GM21529 (cell line): Measurements from ENCODE around the gene ADAMTSL3.
A peak's percentile ranks its signal among the peaks of the same experiment; 100 is the strongest.
"Not testable (repeated sequence)": the region's sequence is repeated elsewhere in the genome, so short reads cannot be mapped to it uniquely, and the experiment has no call there.

Experiments
- ATAC-seq: cut with Tn5 transposase; IDR thresholded peaks from one replicate; pipeline ENCODE4 v1.9.1; 2021; ENCODE audit not compliant: unreplicated experiment

ADAMTSL3 gene

DNA sequence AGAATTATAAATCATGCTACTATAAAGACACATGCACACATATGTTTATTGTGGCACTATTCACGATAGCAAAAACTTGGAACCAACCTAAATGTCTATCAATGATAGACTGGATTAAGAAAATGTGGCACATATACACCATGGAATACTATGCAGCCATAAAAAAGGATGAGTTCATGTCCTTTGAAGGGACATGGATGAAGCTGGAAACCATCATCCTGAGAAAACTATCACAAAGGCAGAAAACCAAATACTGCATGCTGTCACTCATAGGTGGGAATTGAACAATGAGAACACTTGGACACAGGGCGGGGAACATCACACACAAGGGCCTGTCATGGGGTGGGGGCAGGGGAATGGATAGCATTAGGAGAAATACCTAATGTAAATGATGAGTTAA is 424.1 kb downstream of the ADAMTSL3 start:
- ATAC-seq = not testable (repeated sequence)

DNA sequence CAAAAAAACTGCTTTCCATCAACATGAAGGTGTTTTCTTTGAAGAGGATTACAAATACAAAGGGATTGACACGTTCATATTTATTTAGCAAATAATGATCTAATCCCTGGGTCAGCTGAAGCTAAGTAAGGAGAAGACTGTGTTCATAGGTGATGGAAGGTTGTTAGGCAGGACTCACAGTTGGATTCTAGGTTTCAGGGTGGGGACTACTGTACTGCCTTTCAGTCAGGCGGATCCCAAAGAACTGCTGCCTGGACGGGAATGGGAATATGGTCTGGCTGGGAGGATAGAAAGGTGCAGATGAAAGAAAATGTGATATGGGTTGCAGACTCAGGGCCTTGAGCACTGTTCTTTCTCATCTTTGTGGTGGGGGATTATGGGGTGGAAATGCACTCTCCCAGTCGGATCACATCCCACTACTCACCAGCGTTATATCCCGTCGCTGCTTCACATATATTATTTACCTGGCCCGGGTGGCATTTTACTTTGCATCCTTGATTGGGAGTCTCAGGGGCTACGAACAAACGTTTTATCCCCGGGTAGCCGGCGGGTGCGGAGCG is 425.5 kb downstream of the ADAMTSL3 start:
- not testable (repeated sequence) for ATAC-seq

DNA sequence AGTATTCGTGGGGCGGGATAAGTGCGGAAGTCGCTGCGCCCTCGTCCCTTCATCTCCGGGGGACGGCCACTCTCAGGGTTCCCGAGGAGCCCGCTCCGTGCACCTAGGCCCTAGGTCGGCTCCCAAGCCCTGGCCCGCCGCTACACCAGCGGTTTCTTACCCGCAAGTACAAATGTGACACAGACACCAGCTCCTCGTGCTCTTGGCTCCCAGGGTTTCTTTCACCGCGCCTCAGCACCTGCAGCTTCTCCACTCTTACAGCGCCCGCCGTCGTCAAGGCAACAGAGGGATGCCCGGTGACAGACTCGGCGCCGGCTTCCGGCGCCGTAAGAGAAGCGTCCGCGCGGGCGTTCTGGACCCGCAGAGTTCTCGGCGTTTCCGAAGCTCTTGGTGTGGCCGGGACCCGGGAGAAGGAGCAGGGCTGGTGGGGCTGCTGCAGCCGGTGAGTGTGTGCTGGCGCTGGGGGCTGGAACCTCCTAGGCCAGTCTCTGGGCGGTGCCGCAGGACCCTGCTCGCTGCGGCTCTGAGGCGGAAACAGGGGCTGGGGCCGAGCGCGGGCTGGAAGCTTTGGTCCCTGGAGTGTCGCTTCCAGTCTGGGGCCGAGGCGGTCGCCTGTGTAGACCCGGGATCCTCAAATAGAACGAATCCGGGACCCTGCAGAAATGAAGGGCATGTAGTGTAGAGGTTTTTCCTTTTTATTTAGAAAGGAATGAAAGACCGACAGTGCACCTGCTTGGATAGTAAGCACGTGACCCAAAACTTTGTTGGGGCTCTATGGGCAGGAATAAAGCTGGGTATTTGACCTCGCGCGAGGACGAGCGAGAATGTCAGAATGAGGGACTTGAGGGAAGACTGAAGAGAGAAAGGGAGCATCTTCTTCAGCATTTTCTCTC is 426.2 kb downstream of the ADAMTSL3 start:
- ATAC-seq = peak; percentile 95

DNA sequence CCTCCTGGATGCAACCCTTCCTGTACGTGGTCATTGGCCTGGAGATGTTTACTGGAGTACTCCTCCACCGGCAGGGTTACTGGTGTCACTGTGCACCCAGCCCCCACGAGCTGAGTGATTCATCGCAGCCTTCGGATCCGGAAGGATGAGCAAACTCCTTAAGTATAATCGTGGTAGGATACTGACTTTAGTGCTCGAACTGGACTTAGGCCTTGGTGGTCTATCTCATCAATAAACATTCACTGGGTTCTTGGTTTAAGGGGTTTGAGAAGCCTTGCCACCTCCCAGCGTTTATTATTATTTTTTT is 426.8 kb downstream of the ADAMTSL3 start:
- not testable (repeated sequence) for ATAC-seq

DNA sequence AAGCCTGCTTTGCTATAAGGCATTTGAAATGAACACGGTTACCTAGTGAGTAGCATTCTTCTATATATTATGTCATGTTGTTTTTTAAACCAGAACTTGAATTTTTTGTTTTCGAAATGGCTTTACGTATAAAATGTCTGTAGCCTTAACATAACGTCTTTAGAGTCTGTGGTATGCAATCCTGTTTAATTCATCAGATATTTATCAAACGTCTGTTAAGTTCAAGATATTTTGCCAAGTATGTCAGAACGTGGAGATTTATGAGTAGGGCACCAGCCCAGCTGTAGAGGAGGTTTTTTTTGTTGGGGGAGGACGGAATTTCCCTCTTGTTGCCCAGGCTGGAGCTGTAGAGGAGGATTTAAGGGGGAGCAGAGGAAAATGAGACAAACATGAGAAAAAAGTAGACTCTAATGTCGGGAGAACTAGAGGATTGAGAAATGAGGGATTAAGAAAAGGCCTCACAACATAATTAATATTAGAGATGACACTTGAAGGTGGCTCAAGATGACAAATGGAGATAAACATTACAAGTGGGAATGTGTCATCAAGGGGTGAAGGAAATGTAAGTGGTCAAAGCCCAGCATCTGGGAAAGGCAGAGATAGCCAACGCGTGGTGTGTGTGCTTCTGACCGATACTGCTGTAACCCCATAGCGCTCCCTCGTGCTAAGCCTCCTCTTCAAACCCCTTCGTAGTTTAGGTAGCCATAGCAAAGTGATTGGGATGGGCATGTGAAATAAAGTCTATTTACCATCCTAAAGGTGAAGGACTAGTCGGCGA is 427.7 kb downstream of the ADAMTSL3 start:
- ATAC-seq = no peak

DNA sequence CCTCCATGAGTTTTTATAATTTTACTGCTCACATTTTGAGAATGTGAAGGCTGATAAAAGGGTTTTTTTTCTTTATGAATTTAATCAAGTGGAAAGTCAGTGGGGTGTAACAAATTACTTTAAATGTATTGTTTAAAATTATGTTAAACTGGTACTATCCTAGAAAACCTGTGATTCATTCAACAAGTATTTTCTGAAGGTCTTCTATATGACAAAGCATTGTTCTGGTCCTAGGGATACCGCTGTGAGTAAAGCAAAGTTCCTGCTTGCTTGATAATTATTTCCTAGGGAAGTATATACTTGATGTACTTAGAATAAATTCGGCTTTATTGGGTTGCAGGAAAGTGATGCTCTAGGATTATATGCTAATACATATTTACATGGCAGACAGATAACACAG is 428.8 kb downstream of the ADAMTSL3 start:
- ATAC-seq = no peak

DNA sequence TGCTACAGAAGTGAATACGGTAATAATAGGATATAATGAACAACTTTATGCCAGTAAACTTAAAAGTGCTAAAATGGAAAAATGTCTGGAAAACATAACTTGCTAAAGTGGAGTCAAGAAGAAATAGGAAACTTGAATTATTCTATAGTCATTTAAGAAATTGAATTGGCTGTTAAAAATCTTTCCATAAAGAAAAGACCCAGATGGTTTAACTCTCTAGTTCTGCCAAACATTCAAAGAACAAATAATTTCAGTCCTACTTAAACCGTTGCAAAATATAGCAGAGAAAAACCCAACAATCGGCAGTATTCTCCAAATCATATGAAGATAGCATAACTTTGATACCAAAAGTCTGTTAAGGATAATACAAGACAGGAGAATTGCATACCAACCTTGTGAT is 432.1 kb downstream of the ADAMTSL3 start:
- not testable (repeated sequence) for ATAC-seq
